Natural killer cell (primary cell): Measurements from ENCODE around the gene NME7. TPM values are rescaled to one million over a fixed set of nuclear protein-coding genes. Genes with fewer than 3 reads are reported as not detected.

Experiments used
- ATAC-seq, 3 donors: fragments of 150-1000 bp in 2 of 3; fragments of 200-7000 bp in 1 of 3; cut with Tn5 transposase; 1 replicate in 1 of 3; 2 replicates in 2 of 3; pipeline ENCODE4 v1.10.0; 2021; ENCODE audit warnings: mild to moderate bottlenecking in 2 of 3, moderate library complexity in 2 of 3
- DNase-seq, 2 donors: peaks; one replicate each; pipeline versions ENCODE4 v3.0.0 to v3.0.0-alpha.2; 2013 to 2021; ENCODE audit warnings: mixed read lengths in 1 of 2
- H3K27ac ChIP-seq: one replicate; pipeline ENCODE4 v1.5.1; 2013; ENCODE audit warnings: mild to moderate bottlenecking, low read length
- H3K27me3 ChIP-seq: one replicate; pipeline ENCODE4 v1.6.1; 2013; ENCODE audit warnings: low read length; ENCODE audit not compliant: control insufficient read depth, insufficient read depth
- H3K36me3 ChIP-seq: one replicate; pipeline ENCODE4 v1.6.1; 2013; ENCODE audit warnings: low read length; ENCODE audit not compliant: control insufficient read depth, insufficient read depth
- H3K4me1 ChIP-seq: one replicate; pipeline ENCODE4 v1.6.1; 2013; ENCODE audit warnings: low read length; ENCODE audit not compliant: control insufficient read depth, insufficient read depth
- H3K4me3 ChIP-seq: one replicate; pipeline ENCODE4 v1.5.1; 2013; ENCODE audit warnings: low read length
- H3K9me3 ChIP-seq: one replicate; pipeline ENCODE4 v1.6.1; 2013; ENCODE audit warnings: low read length; ENCODE audit not compliant: control insufficient read depth, insufficient read depth
- H3K27ac Mint-ChIP-seq, 2 donors: one replicate each; pipeline ENCODE4 v1.8.0; 2022; ENCODE audit warnings: mild to moderate bottlenecking in 2 of 2, mixed read lengths in 2 of 2, moderate library complexity in 1 of 2
- H3K27me3 Mint-ChIP-seq, 2 donors: one replicate each; pipeline ENCODE4 v1.8.0; 2022; ENCODE audit warnings: low read depth in 2 of 2, mixed read lengths in 2 of 2
- H3K36me3 Mint-ChIP-seq: one replicate; pipeline ENCODE4 v1.8.0; 2022; ENCODE audit warnings: mixed read lengths
- H3K4me1 Mint-ChIP-seq, 2 donors: one replicate each; pipeline ENCODE4 v1.8.0; 2022; ENCODE audit warnings: mixed read lengths in 2 of 2
- H3K4me3 Mint-ChIP-seq: one replicate; pipeline ENCODE4 v1.8.0; 2022; ENCODE audit warnings: mild to moderate bottlenecking, moderate library complexity, mixed read lengths
- H3K9me3 Mint-ChIP-seq, 2 donors: one replicate each; pipeline ENCODE4 v1.8.0; 2022; ENCODE audit warnings: mixed read lengths in 2 of 2
- CTCF ChIP-seq: fragments of 200-600 bp; IDR thresholded peaks from one replicate; pipeline ENCODE4 v1.8.0; 2022; ENCODE audit warnings: antibody characterized with exemption
- WGBS: methylation state at CpG from one replicate; pipeline ENCODE4 v1.1.7; 2013; ENCODE audit warnings: missing lambda C conversion rate; ENCODE audit not compliant: insufficient coverage; 5-methylcytosine and 5-hydroxymethylcytosine counted together
- intact Hi-C: fragments of 100-400 bp; cut with micrococcal nuclease; formaldehyde crosslinking; loops from one replicate; pipeline ENCODE4 v1.14.2; 2022
- total RNA-seq, 4 donors: library from RNA; stranded (reverse); fragments of 120-200 nt in 1 of 4; gene quantifications; one replicate each; pipeline versions ENCODE4 v1.2.3 to v1.2.4, GENCODE V29; 2013 to 2022

NME7 gene
- total RNA-seq, 3 donors from 2014 or later (not counting 1 experiment from before 2014, with no cell fraction given): 5.2 to 9.9 (median 9.8) TPM

GRCh38 chr1:169156580-169156979 lies 211.0 kb downstream of the NME7 start:
- Mint-ChIP-seq H3K36me3 (no peaks in the 10 kb centered on the region), H3K4me3 (no peak overlapping the region), H3K27ac (no peak overlapping the region), H3K27me3 (no peaks in the 10 kb centered on the region), H3K4me1 (no peaks in the 10 kb centered on the region), H3K9me3 (no peaks in the 10 kb centered on the region)
- Histone ChIP-seq H3K4me1 (no peaks in the 10 kb centered on the region), H3K36me3 (no peaks in the 10 kb centered on the region), H3K27me3 (no peaks in the 10 kb centered on the region), H3K27ac (no peak overlapping the region), H3K9me3 (no peaks in the 10 kb centered on the region), H3K4me3 (no peak overlapping the region)
- ATAC-seq (no peak), DNase-seq (no peak)
- intact Hi-C loops: no loop called here
- no peak for TF ChIP-seq CTCF
- WGBS: 100% methylated on average over 2 of the region's 3 CpGs

GRCh38 chr1:169155675-169156074 lies 211.9 kb downstream of the NME7 start:
- Histone ChIP-seq H3K4me1 (no peaks in the 10 kb centered on the region), H3K27me3 (no peaks in the 10 kb centered on the region), H3K27ac (no peak overlapping the region), H3K36me3 (no peaks in the 10 kb centered on the region), H3K4me3 (no peak overlapping the region), H3K9me3 (no peaks in the 10 kb centered on the region)
- no peak overlapping the region for H3K4me3 Mint-ChIP-seq
- no peaks in the 10 kb centered on the region for H3K9me3 Mint-ChIP-seq
- H3K4me1 Mint-ChIP-seq: no peaks in the 10 kb centered on the region
- no peaks in the 10 kb centered on the region for H3K27me3 Mint-ChIP-seq
- DNase-seq: no peak
- no peak overlapping the region for H3K27ac Mint-ChIP-seq
- 63% methylated on average over 1 of the region's 1 CpG for WGBS
- TF ChIP-seq CTCF: no peak
- no peaks in the 10 kb centered on the region for H3K36me3 Mint-ChIP-seq
- no peak for ATAC-seq
- intact Hi-C loops: no loop called here

GRCh38 chr1:169151338-169151837 lies 216.2 kb downstream of the NME7 start:
- H3K27me3 ChIP-seq: no peaks in the 10 kb centered on the region
- no peak for TF ChIP-seq CTCF
- 86% methylated on average over 3 of the region's 5 CpGs for WGBS
- Mint-ChIP-seq H3K27ac (no peak overlapping the region), H3K36me3 (no peaks in the 10 kb centered on the region), H3K4me1 (no peaks in the 10 kb centered on the region), H3K9me3 (no peaks in the 10 kb centered on the region), H3K4me3 (no peak overlapping the region), H3K27me3 (no peaks in the 10 kb centered on the region)
- H3K4me3 ChIP-seq: no peak overlapping the region
- H3K36me3 ChIP-seq: no peaks in the 10 kb centered on the region
- no peak overlapping the region for H3K27ac ChIP-seq
- intact Hi-C loops: no loop called here
- peak in 1 of 3 donors; percentile 39 for ATAC-seq
- H3K9me3 ChIP-seq: no peaks in the 10 kb centered on the region
- H3K4me1 ChIP-seq: no peaks in the 10 kb centered on the region
- DNase-seq: no peak

GRCh38 chr1:169150641-169151337 lies 216.8 kb downstream of the NME7 start:
- Histone ChIP-seq H3K27ac (no peak overlapping the region), H3K27me3 (no peaks in the 10 kb centered on the region), H3K4me1 (no peaks in the 10 kb centered on the region), H3K36me3 (no peaks in the 10 kb centered on the region), H3K9me3 (no peaks in the 10 kb centered on the region), H3K4me3 (no peak overlapping the region)
- 74% methylated on average over 3 of the region's 4 CpGs for WGBS
- H3K36me3 Mint-ChIP-seq: no peaks in the 10 kb centered on the region
- intact Hi-C loops: no loop called here
- H3K4me3 Mint-ChIP-seq: no peak overlapping the region
- no peak overlapping the region for H3K27ac Mint-ChIP-seq
- H3K4me1 Mint-ChIP-seq: no peaks in the 10 kb centered on the region
- ATAC-seq: no peak
- no peak for DNase-seq
- H3K9me3 Mint-ChIP-seq: no peaks in the 10 kb centered on the region
- TF ChIP-seq CTCF: no peak
- H3K27me3 Mint-ChIP-seq: no peaks in the 10 kb centered on the region
